Activated CD8-positive, alpha-beta memory T cell treated with anti-CD3 and anti-CD28 coated beads, Interleukin-2, amount 50 U/mL, for 24 hours (primary cell): ENCODE measurements around the gene SMPX.

Experiments used
- DNase-seq: peaks from one replicate; pipeline ENCODE4 v3.0.0-alpha.2; 2020; ENCODE audit errors: extremely low read depth

Gene SMPX

DNA sequence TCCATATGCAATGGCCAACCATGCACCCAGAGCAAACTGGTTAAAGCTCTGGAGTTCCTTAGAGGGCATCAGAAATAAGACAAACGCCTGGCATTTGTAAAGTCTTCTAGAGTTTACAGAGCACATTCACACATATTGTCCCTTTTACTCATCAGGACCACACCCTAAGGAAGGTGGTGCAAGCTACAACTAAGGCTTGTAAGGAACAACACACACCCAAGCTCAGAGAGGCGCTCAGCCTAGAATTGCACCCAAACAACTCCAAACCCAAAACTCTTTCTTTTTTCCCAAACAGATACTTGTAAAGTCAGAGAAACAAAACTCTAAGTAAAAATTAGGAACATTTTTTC lies 46.1 kb downstream of the SMPX start:
- no peak for DNase-seq

DNA sequence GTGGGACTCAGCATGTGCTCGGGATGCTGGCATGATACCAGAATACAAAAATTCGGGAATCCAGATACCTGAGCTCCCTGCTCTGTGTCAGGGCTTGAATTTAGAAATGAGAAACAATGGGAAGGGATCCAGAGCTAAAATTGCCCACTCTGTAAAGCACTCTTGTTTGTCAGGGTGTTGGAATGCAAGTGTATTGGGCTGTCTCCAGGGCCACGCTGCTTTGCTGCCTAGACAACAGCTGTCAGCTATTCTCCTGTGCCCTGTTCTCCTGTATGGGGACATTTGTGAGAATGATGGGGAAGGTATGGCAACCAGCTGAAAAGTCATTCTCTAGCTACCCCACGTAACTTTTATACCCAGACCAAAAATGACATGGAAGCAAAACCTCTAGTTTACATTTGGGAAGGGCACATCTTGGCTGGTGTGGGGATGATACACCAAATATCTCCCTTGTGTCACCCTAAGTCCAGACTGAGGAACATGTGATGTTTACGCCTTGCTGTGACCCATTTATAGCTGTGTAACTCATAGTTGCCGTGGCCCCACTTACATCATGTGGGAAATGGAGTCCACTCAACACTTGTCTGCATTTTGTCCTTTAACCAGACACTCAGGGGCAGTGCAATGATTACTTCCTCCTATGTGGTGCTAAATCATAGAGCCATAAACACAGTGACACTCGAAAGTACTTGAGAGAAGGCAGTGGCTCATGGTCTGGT lies 46.6 kb downstream of the SMPX start:
- no peak for DNase-seq

DNA sequence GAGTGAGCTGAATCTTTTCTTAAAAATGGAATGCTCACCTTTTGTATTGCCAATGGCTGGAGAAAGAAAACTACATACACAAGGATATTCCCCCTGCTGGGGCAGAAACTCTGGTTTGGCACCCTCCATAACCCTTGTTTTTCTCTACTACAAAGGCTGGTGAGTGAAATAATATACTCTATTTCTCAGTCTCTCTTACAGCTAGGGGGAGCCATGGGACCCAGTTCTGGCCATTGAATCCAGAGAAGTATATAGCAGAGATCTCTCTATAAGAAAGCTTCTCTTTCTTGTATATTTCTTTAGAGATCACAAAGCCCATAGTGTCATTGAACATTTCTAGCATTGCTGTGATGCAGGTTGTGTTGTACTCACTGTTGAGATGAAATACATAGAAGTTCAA lies 49.8 kb downstream of the SMPX start:
- DNase-seq, result no peak

DNA sequence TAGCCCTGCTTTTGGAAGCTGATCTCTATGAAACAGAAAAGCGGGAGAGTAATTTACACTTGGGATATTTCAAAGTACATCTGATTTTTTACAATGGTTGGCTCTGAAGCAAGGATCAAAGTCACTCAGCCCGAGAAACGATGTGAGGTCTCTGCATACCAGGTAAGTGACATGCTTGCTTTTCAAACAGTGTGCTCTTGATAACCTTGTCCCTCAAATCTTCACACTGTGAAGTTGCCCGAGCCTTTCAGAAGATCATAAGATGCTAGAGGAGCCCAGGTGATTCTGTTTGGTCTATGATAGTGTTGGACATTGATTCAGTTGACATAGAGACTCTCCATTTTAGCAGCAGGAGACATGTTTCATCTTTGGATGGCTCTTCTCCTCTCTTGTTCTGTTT lies 52.7 kb downstream of the SMPX start:
- DNase-seq, result no peak

DNA sequence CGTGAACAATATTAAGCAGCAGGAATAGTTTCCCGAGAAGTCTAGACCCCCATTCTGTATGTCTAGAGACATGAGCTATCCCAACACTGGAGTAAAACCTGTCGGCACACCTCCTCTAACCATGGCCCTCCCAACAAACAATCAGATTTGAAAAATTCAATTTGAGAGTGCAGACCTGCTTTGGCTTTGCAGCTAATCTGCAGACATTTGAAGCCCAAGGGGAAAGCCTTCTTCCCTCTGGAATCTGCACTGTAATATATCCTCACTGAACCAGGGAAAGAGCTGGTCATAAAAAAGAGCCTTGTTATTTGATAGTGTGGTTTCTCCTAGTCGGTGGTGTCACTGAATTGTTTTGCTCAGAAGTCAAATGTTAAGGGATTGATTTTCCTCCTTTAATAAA lies 55.2 kb downstream of the SMPX start:
- no peak for DNase-seq

DNA sequence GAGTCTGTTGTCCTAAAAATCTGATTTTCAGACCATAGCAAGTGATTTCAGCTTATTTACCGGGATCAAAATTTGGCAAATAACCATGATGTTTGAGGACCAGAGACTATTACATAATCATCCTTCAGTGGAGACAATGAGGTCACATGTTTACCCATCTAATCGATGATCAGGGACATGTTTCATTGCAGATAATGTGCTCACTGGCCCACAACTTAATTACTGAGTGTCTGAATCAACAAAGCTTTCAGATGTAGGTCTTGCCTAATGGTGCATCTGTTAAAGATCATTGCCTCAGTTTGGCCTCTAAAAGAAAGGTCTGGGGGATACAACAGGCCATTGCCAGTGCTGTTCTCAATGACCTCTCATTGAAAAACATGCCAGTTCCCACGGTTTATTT lies 56.9 kb downstream of the SMPX start:
- DNase-seq, result no peak

DNA sequence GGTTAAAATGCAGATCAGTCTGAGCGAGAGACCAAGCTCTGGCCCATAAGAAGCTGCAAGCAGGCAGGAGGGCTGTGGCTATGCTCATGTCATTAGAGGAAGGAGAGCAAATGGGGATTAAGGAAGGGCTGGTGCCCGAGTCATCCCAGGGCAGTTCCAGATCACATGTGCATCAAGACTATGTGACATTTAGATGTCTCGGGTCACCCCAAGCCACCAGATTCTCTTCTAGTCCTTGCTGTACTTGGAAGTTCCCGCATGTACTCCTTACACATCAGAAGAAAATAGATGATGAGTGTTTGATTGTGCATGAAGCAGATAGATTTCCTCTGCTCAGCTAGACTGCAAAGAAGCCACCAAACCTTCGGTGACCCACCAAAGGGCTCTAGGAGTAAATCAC lies 57.6 kb downstream of the SMPX start:
- DNase-seq, result no peak

DNA sequence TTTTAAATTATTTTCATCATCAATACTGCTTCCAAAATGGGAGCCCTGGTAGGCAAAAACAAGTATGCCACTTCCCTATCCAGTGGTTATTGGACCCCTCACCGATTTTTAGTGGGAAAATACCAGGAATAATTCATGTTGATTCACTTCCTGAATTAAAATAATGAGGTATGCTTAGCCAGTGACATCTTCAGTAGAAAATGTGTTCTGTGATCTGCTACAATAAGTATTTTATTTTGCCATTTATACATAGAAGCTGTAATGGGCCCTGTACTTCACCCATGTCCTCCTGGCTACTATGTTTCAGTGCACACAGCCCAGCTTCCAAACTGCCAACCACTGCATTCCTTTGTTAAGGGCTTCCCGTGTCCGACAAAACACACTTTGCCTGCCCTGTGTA lies 58.8 kb downstream of the SMPX start:
- DNase-seq, result no peak

DNA sequence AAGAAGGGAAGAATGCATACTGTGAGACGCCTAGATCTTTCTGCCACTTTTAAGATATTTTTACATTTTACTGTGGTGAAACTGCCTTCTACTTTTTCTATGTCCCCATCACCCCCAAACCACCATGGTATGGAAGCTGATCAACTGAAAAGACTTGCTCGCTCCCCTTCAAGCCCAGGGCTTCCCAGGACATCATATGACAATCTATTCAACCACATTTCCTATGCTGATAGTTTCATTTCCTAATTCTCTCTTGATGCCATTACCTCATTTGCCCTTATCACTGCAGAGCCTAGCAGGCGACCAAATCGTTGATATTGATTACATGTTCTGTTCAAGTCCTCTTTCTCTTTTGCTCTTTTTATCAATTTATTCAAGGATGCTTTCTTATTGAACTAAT lies 59.6 kb downstream of the SMPX start:
- no peak for DNase-seq

DNA sequence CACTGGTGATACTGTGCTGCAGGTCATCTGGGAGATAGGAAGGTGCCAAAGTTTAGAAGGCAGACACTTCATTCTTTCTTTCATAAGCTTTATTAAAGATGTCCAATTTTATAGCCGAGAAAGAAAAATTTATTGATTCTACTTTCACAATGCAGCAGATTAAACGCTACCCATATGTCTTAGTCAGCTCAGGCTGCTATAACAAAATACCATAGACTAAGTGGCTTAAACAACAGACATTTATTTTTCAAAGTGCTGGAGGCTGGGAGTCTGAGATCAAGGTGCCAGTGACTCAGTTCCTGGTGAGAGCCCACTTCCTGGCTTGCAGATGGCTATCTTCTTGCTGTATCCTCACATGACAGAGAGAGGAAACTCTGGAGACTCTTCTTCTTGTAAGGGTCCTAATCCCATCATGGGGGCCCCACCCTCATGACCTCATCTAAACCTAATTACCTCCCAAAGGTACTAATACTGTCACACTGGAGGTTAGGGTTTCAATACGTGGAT lies 66.4 kb downstream of the SMPX start:
- DNase-seq, result no peak

DNA sequence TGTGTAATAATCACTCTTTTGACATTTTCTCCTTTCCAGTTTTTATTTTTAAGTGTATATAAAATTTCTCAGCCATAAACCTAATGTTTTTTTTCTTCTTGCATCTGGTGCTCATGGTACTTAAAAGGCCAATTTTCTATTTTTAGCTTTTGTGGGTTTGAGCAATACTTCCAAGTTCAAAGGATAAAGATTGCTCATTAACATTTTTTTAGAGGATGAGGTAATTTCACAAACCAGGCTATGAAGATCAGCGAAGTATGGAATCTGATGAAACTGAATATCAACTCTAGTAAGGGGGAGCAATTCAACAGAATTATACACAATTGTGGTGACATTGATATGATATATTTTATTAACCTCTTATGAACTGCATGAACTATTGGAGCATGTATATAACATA lies 74.0 kb downstream of the SMPX start:
- no peak for DNase-seq

DNA sequence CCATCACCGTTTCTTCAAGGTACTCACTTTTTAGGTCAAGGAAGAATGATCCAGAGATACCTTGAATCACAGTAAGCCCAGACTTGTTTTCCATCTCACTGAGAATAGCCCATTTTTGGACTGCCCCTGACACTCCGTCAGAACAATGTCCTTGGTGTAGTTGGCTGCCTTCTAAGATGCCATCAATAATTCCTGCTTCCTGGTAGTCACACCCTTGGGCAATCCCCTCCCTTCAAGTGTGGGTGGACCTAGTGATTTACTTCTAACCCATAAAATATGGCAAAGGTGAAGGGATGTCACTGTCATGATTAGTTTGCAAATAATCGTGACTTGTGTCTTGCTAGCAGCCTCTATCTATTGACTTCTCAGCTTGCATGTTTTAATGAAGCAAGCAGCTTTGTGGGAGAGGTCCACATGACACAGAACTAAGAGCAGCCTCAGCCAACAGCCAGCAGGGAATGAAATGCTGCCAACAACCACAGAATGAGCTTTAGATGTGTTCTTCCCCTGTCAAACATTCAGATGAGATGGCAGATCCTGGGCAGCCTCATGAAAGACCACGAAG lies 79.8 kb downstream of the SMPX start:
- DNase-seq, result no peak

DNA sequence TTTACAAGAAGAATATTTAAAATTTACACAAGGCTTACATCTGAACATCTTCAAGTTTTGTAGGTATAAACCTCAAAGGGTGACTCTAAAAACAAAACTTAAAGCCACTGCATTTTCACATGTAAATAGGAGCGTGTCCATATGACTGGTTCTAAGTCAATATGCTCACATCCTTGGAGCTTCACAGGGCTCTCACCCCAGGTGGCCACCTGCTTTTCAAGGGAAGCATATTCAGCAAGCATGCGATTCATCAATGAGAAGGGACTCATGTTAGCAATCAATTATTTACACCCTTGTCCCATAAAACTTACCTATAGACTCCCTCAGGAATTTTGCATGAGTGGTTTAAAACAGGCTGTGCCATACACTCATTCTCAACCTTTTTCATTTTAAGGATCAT lies 82.0 kb downstream of the SMPX start:
- no peak for DNase-seq

DNA sequence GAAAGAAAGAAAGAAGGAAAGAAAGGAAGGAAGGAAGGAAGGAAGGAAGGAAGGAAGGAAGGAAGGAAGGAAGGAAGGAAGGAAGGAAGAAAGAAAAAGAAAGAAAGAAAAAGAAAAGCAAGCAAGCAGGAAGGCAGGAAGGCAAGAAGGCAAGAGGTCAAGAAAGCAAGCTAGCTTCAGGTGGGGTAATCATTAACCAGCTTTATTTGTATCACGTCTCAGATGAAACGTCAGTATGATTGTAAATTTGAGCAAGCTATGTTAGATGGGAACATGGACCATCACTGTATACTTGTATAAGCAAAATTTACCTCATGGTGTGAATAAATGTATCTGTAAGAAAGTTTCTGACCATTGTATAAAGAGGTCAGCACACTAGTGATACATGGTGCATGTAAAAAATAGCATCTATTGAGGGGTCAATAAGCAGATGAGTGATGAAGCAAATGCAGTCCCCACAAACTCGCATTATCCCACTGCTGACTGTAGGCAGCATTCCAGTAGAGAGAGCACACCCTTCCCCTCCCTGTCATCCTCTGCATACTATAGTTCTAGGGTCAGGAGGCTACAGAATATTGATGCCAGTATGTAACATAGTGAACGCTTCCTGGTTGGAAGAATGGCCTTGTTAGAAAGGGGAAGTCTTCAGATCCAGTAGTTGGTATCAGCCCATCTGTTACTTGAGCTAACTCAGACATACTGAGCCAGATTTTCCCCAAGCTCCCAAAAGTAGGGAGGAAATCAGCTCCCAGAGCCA lies 83.3 kb downstream of the SMPX start:
- no peak for DNase-seq

DNA sequence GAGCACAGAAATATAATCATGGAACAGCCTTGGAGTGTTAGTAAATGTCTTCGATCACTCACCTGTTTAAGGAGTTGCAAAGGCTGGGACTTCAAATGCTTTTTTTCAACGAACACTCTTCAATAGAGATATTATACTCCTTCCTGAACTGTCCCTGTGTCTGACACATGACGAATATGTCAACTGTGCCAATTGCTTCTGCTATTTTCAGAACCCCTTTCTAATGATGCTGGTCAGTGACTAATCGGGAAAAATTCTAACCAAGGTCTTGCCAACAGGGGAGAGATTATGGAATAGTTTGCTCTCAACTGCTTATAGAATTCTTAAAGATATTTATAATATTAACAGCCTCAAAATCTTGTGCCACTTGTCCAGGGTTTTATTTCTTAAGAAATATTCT lies 91.2 kb downstream of the SMPX start:
- no peak for DNase-seq

DNA sequence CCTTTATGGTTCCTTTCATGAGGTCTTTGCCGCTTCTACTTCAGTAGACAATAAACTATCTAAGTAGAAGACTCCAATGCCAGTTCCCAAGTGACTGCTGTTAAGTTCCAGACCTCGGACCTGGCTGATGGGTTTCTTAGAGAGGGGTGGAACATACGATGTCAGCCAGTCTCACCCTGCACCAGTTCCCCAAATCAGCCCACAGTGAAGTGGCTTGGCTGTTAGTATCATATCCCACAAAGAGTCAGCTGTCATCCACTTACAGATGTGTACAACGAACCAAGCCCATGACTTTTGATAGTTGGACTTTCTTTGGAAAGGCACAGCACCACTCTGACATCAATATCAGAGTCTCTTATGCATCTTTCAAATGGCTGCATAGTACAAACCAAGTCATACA lies 91.7 kb downstream of the SMPX start:
- no peak for DNase-seq

DNA sequence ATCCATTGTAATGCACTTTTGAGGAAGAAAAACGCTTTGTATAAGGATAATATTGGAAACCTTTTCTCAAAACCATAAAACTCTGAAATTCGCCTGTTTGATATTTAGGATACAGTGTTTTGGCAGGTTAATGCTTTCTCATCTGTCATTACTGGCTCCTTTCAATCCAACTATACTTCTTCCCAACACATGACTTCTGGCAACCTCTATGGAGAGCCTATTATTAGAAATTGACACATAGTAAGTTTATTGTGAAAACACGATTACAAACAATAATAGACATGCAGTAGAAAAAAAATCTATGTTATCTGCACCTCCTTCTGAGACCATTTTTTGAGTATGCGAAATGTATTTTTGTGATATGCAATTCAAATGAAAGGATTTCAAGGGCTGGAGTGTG lies 95.2 kb downstream of the SMPX start:
- DNase-seq, result no peak

DNA sequence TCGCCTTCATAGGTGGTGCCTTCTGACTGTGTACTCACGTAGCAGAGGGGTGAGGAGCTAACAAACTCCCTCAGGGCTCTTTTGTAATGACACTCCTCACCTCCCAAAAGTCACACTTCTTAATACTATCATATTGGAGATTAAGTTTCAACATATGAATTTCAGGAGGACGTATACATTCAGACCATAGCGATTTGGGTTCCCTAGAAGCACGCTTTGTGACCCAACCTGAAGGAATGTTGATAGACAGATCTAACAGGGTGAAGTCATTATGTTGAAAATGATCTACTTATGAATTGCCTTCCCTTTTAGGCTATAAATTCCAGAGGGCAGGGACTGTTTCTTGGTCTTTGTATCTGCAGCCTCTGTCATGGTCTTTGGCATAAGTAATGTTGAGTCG lies 96.6 kb downstream of the SMPX start:
- DNase-seq, result no peak

DNA sequence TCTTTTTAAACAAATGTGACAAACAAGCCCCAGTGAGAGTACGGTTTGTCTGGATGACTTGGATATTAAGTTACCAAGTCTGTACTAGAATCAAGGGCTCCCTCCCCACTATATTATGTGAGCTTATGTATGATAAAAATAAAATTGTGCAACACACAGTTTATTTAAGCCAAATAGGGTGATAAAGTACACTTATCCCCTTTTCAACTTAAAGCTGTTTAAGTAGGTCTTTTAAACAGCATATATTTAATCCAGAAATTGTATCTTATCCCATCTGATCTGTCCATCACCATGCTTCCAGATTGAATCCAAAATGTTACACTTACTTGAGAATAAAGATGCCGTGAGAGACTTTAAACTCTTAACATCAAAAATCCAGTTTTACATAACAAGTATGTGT lies 97.8 kb downstream of the SMPX start:
- DNase-seq, result no peak

DNA sequence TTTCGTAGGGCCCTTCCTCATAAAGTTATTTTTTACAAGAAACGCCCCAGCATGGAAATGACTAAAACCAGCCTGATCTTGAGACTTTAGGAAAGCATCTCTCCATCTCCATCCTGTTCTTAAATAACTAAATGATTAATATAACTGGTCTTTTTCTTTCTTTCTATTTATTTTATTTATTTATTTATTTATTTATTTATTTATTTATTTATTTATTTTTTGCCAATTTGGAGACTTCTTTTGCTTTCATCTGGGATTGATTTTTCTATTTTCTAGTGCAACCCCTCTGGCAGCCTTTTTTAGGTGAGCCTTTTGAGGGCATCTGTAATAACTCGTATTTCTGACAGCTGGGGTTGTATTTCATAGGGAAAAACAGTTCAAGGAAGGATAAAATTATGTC lies 98.6 kb downstream of the SMPX start:
- DNase-seq, result no peak

DNA sequence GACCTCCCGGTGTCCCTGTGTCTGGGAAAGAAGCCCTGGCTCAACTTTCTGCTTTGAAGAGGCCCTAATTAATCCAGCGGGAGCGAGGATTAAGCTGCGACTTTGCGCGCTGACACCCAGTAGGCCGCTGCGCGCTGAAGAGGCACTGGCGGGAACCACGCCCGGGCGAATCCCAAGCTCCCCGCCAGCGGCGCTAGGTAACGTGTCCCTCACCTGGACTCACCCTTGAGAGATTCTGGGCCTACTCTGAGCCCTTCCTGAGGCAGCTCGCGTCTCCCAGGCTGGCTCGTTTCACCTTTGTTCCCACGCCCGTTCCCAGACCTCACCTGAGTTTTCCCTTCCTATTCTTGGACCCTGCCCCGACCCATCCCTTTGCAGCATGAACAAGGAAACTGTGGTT lies 99.2 kb downstream of the SMPX start:
- no peak for DNase-seq

DNA sequence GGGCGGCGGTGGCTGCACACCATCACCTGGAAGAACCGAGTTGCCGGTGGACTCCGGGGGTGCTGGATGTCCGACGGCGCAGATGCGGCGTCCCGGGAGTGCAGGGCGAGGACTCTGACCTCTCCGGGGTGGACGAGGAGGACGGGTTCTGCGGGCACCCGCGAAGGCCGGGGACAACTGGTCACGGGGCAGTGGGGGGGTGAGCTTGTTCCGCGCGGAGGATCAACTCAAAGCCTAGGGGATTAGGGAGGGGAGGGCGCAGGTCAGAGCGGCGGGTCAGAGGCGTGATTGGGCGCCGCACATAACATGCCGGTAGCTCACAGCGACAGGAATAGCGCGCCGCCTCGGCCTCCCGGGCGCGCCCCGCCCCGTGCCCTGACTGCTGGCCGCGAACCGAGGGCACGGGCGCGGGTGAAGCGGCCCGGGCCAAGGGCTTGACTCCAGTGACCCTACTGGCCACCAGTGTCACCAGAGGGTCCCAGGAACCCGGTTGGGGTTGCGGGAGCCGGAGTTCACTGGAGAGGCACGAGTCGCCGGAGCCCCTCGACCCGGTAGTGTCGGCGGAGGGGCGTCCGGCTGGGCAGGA lies 99.7 kb downstream of the SMPX start, which contains the start of gene KLHL34:
Gene KLHL34 (minus strand): TSS at position 179 of the 586 bp plus-strand sequence. CDS start 542 bp downstream, outside the sequence.
- DNase-seq, result no peak
